Upper lobe of left lung (tissue), 4 donors: ENCODE data around the gene TAF1L.

Source experiments
- POLR2AphosphoS5 ChIP-seq, 2 donors: sonication (generic); formaldehyde crosslinking; IDR thresholded peaks; one replicate each; pipeline ENCODE4 v1.5.1; 2017; ENCODE audit warnings: antibody characterized with exemption in 2 of 2
- TF ChIP-seq, protein P1 (sequence below), 6 experiments: fragments of 450-650 bp in 4 of 6; fragments of 200-600 bp in 2 of 6; sonication (generic) in 2 of 6; IDR thresholded peaks; one replicate each; pipeline ENCODE4 v1.5.1; 2016 to 2019; ENCODE audit warnings: antibody characterized with exemption in 6 of 6

DNA sequence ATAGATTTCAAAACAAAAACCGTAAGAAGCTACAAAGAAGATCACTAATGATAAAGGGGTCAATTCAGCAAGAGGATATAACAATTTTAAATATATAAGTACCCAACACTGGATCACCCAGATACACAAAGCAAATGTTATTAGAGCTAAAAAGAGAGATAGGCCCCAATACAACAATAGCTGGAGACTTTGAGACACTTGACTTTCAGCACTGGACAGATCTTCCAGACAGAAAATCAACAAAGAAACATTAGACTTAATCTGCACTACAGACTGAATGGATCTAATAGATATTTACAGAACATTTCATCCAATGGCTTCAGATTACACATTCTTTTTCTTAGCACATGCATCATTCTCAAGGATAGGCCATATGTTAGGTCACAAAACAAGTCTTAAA lies 46.3 kb upstream of the TAF1L start:
- TF ChIP-seq, protein P1, sequence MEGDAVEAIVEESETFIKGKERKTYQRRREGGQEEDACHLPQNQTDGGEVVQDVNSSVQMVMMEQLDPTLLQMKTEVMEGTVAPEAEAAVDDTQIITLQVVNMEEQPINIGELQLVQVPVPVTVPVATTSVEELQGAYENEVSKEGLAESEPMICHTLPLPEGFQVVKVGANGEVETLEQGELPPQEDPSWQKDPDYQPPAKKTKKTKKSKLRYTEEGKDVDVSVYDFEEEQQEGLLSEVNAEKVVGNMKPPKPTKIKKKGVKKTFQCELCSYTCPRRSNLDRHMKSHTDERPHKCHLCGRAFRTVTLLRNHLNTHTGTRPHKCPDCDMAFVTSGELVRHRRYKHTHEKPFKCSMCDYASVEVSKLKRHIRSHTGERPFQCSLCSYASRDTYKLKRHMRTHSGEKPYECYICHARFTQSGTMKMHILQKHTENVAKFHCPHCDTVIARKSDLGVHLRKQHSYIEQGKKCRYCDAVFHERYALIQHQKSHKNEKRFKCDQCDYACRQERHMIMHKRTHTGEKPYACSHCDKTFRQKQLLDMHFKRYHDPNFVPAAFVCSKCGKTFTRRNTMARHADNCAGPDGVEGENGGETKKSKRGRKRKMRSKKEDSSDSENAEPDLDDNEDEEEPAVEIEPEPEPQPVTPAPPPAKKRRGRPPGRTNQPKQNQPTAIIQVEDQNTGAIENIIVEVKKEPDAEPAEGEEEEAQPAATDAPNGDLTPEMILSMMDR (IDR thresholded peaks at IDR 0.05): no peak
- no peak for TF ChIP-seq POLR2AphosphoS5 (IDR thresholded peaks at IDR 0.05)
